Stimulated activated CD8-positive, alpha-beta memory T cell treated with anti-CD3 and anti-CD28 coated beads, Interleukin-12 subunit alpha, Interleukin-12 subunit beta, amount 100 ng/mL, for 24 hours (primary cell): Measurements from ENCODE around the gene TREH.
"Not testable (repeated sequence)": the region's sequence is repeated elsewhere in the genome, so short reads cannot be mapped to it uniquely, and the experiment has no call there.

Experiments used
- DNase-seq: peaks from one replicate; pipeline ENCODE4 v3.0.0-alpha.2; 2020; ENCODE audit errors: extremely low read depth

TREH gene

GRCh38 chr11:118679483-118679882 lies at the start of gene TREH:
TSS of gene TREH (minus strand) at chr11:118679650. CDS start at chr11:118679627, 23 bp downstream.
- DNase-seq: no peak

- not testable (repeated sequence) for DNase-seq
Measured at GRCh38 chr11:118728112-118728511, 48.7 kb upstream of the TREH start.

- not testable (repeated sequence) for DNase-seq
Measured at GRCh38 chr11:118727721-118728066, 48.2 kb upstream of the TREH start.

GRCh38 chr11:118727001-118727720 lies 47.7 kb upstream of the TREH start:
- not testable (repeated sequence) for DNase-seq

GRCh38 chr11:118721478-118722015 lies 42.1 kb upstream of the TREH start:
- DNase-seq: not testable (repeated sequence)

- not testable (repeated sequence) for DNase-seq
Measured at GRCh38 chr11:118720740-118721139, 41.3 kb upstream of the TREH start.

- not testable (repeated sequence) for DNase-seq
Measured at GRCh38 chr11:118720078-118720477, 40.6 kb upstream of the TREH start.

GRCh38 chr11:118718562-118718961 lies 39.1 kb upstream of the TREH start:
- not testable (repeated sequence) for DNase-seq

- not testable (repeated sequence) for DNase-seq
Measured at GRCh38 chr11:118717733-118718132, 38.3 kb upstream of the TREH start.

GRCh38 chr11:118717221-118717620 lies 37.8 kb upstream of the TREH start:
- DNase-seq: not testable (repeated sequence)

GRCh38 chr11:118715837-118716260 lies 36.4 kb upstream of the TREH start:
- no peak for DNase-seq

GRCh38 chr11:118715245-118715831 lies 35.9 kb upstream of the TREH start:
- no peak for DNase-seq

GRCh38 chr11:118714816-118715215 lies 35.4 kb upstream of the TREH start:
- no peak for DNase-seq

GRCh38 chr11:118714416-118714815 lies 35.0 kb upstream of the TREH start:
- not testable (repeated sequence) for DNase-seq

- no peak for DNase-seq
Measured at GRCh38 chr11:118708296-118708695, 28.8 kb upstream of the TREH start.

- DNase-seq: no peak
Measured at GRCh38 chr11:118706546-118706825, 27.0 kb upstream of the TREH start.

GRCh38 chr11:118705791-118706545 lies 26.5 kb upstream of the TREH start:
- DNase-seq: no peak

- no peak for DNase-seq
Measured at GRCh38 chr11:118705111-118705741, 25.8 kb upstream of the TREH start.

- DNase-seq: no peak
Measured at GRCh38 chr11:118703563-118704106, 24.2 kb upstream of the TREH start.

- DNase-seq: no peak
Measured at GRCh38 chr11:118699506-118700220, 20.2 kb upstream of the TREH start.

GRCh38 chr11:118697346-118697745 lies 17.9 kb upstream of the TREH start:
- DNase-seq: no peak
